Body of pancreas (tissue), 4 donors: ENCODE results near the gene CCT7. TPM values are rescaled to one million over a fixed set of nuclear protein-coding genes. Genes with fewer than 3 reads are reported as not detected.

Experiments used
- ATAC-seq: fragments of 150-250 bp; one replicate; pipeline ENCODE4 v1.9.1; 2016
- DNase-seq, 4 donors: peaks; one replicate each; pipeline ENCODE4 v3.0.0-alpha.2; 2019
- H3K27ac ChIP-seq, 4 donors: fragments of 200-600 bp; sonication (generic); 1 replicate in 3 of 4; 2 replicates in 1 of 4; pipeline versions ENCODE4 v1.5.1 to v1.6.1; 2016 to 2019; ENCODE audit warnings: mild to moderate bottlenecking in 1 of 4, mixed read lengths in 1 of 4, moderate library complexity in 1 of 4
- H3K27me3 ChIP-seq, 2 donors: fragments of 200-600 bp; sonication (generic); one replicate each; pipeline ENCODE4 v1.6.0; 2016; ENCODE audit warnings: mild to moderate bottlenecking in 1 of 2
- H3K36me3 ChIP-seq, 2 donors: fragments of 200-600 bp; sonication (generic); replicated peaks in 1 of 2; 2 replicates each; pipeline ENCODE4 v1.5.1; 2016; ENCODE audit warnings: low read depth in 2 of 2; ENCODE audit not compliant: insufficient read depth in 1 of 2
- H3K4me1 ChIP-seq: fragments of 200-600 bp; sonication (generic); one replicate; pipeline ENCODE4 v1.6.0; 2016
- H3K4me3 ChIP-seq, 2 donors: fragments of 200-600 bp; sonication (generic); 1 replicate in 1 of 2; 2 replicates in 1 of 2; pipeline ENCODE4 v1.5.1; 2016 to 2019
- H3K9me3 ChIP-seq, 3 donors: fragments of 200-600 bp; sonication (generic); 1 replicate in 2 of 3; 2 replicates in 1 of 3; pipeline ENCODE4 v1.5.1; 2016
- CTCF ChIP-seq, 7 experiments: fragments of 450-650 bp in 4 of 7; fragments of 200-600 bp in 3 of 7; sonication (generic) in 3 of 7; IDR thresholded peaks; one replicate each; pipeline ENCODE4 v1.5.1; 2016 to 2019; ENCODE audit warnings: antibody characterized with exemption in 7 of 7
- POLR2A ChIP-seq, 3 donors: fragments of 450-650 bp; IDR thresholded peaks; one replicate each; pipeline ENCODE4 v1.6.1; 2016; ENCODE audit warnings: antibody characterized with exemption in 3 of 3, mild to moderate bottlenecking in 2 of 3
- WGBS, 2 donors: methylation state at CpG; one replicate each; pipeline ENCODE4 v1.1.5; 2017; 5-methylcytosine and 5-hydroxymethylcytosine counted together
- intact Hi-C: fragments of 100-400 bp; cut with DNase I; formaldehyde crosslinking; loops from one replicate; pipeline ENCODE4 v1.15.1; 2023
- total RNA-seq, 2 donors: library from RNA; depleted of rRNA; stranded (reverse); fragments of >200 nt; gene quantifications; one replicate each; pipeline ENCODE4 v1.1.0, GENCODE V29; 2016

Gene CCT7
- total RNA-seq, 2 donors from 2014 or later, result 88.7 to 92.3 TPM

DNA sequence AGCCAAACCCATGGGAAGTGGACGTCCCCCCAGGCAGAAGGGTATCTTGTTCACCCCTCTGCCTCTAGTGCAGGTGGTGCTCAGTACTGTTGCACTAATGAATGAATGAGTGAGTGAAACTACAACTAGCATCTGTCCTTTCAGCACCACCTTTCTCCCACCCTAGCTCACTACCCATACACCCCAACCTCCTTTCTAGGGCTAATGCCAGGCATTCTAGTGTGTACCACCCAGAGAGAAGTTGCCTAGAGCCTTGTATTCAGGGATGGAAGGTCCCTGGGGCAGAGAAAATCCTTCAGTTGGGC, 22.5 kb downstream of the CCT7 start:
- no peak overlapping the region for H3K27ac ChIP-seq
- 20 to 31% methylated on average over 1 of the region's 1 CpG for WGBS, 2 donors
- H3K36me3 ChIP-seq, result peaks cover 0 to 5% of the 10 kb centered on the region in 2 donors
- intact Hi-C loops, result no loop called here
- no peaks in the 10 kb centered on the region for H3K9me3 ChIP-seq
- no peaks in the 10 kb centered on the region for H3K4me1 ChIP-seq
- no peak for DNase-seq
- H3K27me3 ChIP-seq, result no peaks in the 10 kb centered on the region
- no peak overlapping the region for H3K4me3 ChIP-seq
- TF ChIP-seq POLR2A (IDR thresholded peaks at IDR 0.05), result no peak
- no peak for TF ChIP-seq CTCF (IDR thresholded peaks at IDR 0.05)
- ATAC-seq, result no peak

GRCh38 chr2:73257021-73257420, 22.9 kb downstream of the CCT7 start:
- WGBS, 2 donors, result 96 to 97% methylated on average over 2 of the region's 2 CpGs
- peaks cover 0 to 5% of the 10 kb centered on the region in 2 donors for H3K36me3 ChIP-seq
- DNase-seq, result no peak
- TF ChIP-seq CTCF (IDR thresholded peaks at IDR 0.05) (no peak), POLR2A (IDR thresholded peaks at IDR 0.05) (no peak)
- H3K4me1 ChIP-seq, result no peaks in the 10 kb centered on the region
- H3K9me3 ChIP-seq, result no peaks in the 10 kb centered on the region
- intact Hi-C loops, result no loop called here
- no peak overlapping the region for H3K4me3 ChIP-seq
- no peak overlapping the region for H3K27ac ChIP-seq
- H3K27me3 ChIP-seq, result no peaks in the 10 kb centered on the region
- no peak for ATAC-seq

- DNase-seq, result peak in 3 of 4 donors; percentile 30 to 32 (median 30)
- Histone ChIP-seq H3K36me3 (peaks cover 0 to 4% of the 10 kb centered on the region in 2 donors), H3K9me3 (no peaks in the 10 kb centered on the region), H3K4me1 (no peaks in the 10 kb centered on the region), H3K27me3 (no peaks in the 10 kb centered on the region), H3K4me3 (no peak overlapping the region), H3K27ac (no peak overlapping the region)
- no peak for ATAC-seq
- TF ChIP-seq CTCF (IDR thresholded peaks at IDR 0.05), result no peak
- TF ChIP-seq POLR2A (IDR thresholded peaks at IDR 0.05), result no peak
- 72 to 76% methylated on average over 5 to 10 of the region's 10 CpGs for WGBS, 2 donors
- intact Hi-C loops, result no loop called here
Observed at GRCh38 chr2:73257425-73258125, 23.5 kb downstream of the CCT7 start.

DNA sequence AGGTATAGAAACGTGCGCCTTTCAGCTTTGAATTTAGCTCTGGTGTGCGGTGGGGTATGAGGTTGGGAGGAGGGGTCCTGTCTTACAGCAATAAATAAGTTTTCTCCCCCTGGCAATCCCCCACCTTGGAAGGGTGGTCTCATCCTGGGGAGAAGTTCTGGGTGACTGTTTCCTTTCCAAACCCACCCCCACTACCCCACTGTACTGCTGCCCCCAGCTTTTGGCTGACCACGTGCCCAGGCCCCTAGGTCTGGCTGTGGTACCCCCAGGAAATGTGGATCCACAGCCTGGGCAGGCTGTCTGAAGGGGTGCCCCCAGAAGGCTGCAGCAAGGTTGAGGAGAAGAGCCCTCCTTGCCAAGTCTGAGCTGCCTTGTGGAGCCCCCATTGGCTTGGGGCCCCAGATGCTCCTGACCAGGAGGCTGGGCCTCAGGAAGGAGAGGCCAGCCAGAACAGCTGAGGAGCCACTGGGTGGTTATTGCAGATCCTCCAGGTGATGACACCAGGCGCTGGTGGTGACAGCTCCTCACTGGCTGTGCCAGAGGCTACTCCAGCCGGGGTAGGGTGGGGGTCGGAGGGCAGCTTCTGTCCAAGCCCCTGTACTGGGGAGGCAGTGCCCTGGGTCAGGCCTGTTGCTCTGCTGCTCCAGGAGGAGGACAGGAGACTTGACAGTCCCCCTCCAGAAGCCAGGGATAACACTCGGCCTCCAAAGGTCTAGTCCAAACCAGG, 24.2 kb downstream of the CCT7 start:
- ATAC-seq, result no peak
- DNase-seq, result no peak
- WGBS, 2 donors, result 77 to 83% methylated on average over 1 to 8 of the region's 8 CpGs
- H3K27me3 ChIP-seq, result no peaks in the 10 kb centered on the region
- H3K9me3 ChIP-seq, result no peaks in the 10 kb centered on the region
- TF ChIP-seq CTCF (IDR thresholded peaks at IDR 0.05) (no peak), POLR2A (IDR thresholded peaks at IDR 0.05) (no peak)
- no peak overlapping the region for H3K27ac ChIP-seq
- no peaks in the 10 kb centered on the region for H3K36me3 ChIP-seq
- H3K4me1 ChIP-seq, result no peaks in the 10 kb centered on the region
- intact Hi-C loops, result no loop called here
- no peak overlapping the region for H3K4me3 ChIP-seq

GRCh38 chr2:73258913-73259215, 24.8 kb downstream of the CCT7 start:
- Histone ChIP-seq H3K4me3 (no peak overlapping the region), H3K4me1 (no peaks in the 10 kb centered on the region), H3K9me3 (no peaks in the 10 kb centered on the region), H3K27ac (no peak overlapping the region), H3K27me3 (no peaks in the 10 kb centered on the region), H3K36me3 (no peaks in the 10 kb centered on the region)
- no peak for ATAC-seq
- intact Hi-C loops, result no loop called here
- no peak for TF ChIP-seq CTCF (IDR thresholded peaks at IDR 0.05)
- no peak for TF ChIP-seq POLR2A (IDR thresholded peaks at IDR 0.05)
- WGBS, 2 donors, result 89 to 100% methylated on average over 1 to 9 of the region's 9 CpGs
- DNase-seq, result no peak
